SU-DHL-6 (cell line): ENCODE data around the gene CDYL2.

Experiments used
- H2AFZ ChIP-seq: fragments of 200-600 bp; sonication (generic); 2 replicates; pipeline ENCODE4 v1.6.1; 2014; ENCODE audit warnings: low read depth, mild to moderate bottlenecking, moderate library complexity, mixed read lengths, antibody characterized with exemption, low read length; ENCODE audit not compliant: severe bottlenecking
- H3F3A ChIP-seq: fragments of 200-600 bp; shearing (Covaris generic); 2 replicates; pipeline ENCODE4 v1.6.0; 2016; ENCODE audit warnings: antibody characterized with exemption, mild to moderate bottlenecking; ENCODE audit not compliant: insufficient read depth
- H3K27ac ChIP-seq: fragments of 200-600 bp; sonication (generic); 2 replicates; pipeline ENCODE4 v1.5.1; 2016; ENCODE audit warnings: low read depth, mild to moderate bottlenecking, low read length, moderate library complexity, mixed read lengths
- H3K27me3 ChIP-seq: fragments of 200-600 bp; sonication (generic), shearing (Covaris generic); 2 replicates; pipeline ENCODE4 v1.6.0; 2014; ENCODE audit warnings: mild to moderate bottlenecking, low read length
- H3K36me3 ChIP-seq: fragments of 200-600 bp; sonication (generic); 2 replicates; pipeline ENCODE4 v1.6.1; 2014; ENCODE audit warnings: mild to moderate bottlenecking, low read length, mixed read lengths
- H3K4me2 ChIP-seq: fragments of 300-600, 200-600 bp; shearing (Covaris generic), sonication (generic); 2 replicates; pipeline ENCODE4 v1.6.0; 2014; ENCODE audit warnings: low read length, low read depth, mild to moderate bottlenecking; ENCODE audit not compliant: poor library complexity, severe bottlenecking
- H3K4me3 ChIP-seq: fragments of 200-600 bp; sonication (generic); 2 replicates; pipeline ENCODE4 v1.5.1; 2014; ENCODE audit warnings: antibody characterized with exemption, low read length, mild to moderate bottlenecking, mixed read lengths; ENCODE audit not compliant: insufficient read depth, poor library complexity, severe bottlenecking
- H3K79me2 ChIP-seq: fragments of 200-600 bp; sonication (generic); 2 replicates; pipeline ENCODE4 v1.6.1; 2014; ENCODE audit warnings: mild to moderate bottlenecking, low read length, moderate library complexity; ENCODE audit not compliant: insufficient read depth
- H3K9ac ChIP-seq: fragments of 200-600 bp; sonication (generic); 2 replicates; pipeline ENCODE4 v1.7.0; 2014; ENCODE audit warnings: mild to moderate bottlenecking, low read length
- H3K9me2 ChIP-seq: fragments of 200-600 bp; sonication (generic); replicated peaks from 2 replicates; pipeline ENCODE4 v1.6.1; 2014; ENCODE audit warnings: low read length; ENCODE audit not compliant: insufficient read depth
- H3K9me3 ChIP-seq: fragments of 200-600 bp; sonication (generic); 2 replicates; pipeline ENCODE4 v1.6.1; 2014; ENCODE audit warnings: low read length, mixed read lengths; ENCODE audit not compliant: insufficient read depth
- H4K20me1 ChIP-seq: fragments of 200-600 bp; sonication (generic); 2 replicates; pipeline ENCODE4 v1.6.1; 2014; ENCODE audit warnings: low read depth, mild to moderate bottlenecking, antibody characterized with exemption, low read length, moderate library complexity, mixed read lengths
- EZH2phosphoT487 ChIP-seq: fragments of 200-600 bp; sonication (generic), shearing (Covaris generic); conservative IDR thresholded peaks from 2 replicates; pipeline ENCODE4 v1.6.1; 2018; ENCODE audit warnings: mild to moderate bottlenecking, antibody characterized with exemption, low read length, moderate library complexity, mixed read lengths
- TF ChIP-seq, protein P1 (sequence below): fragments of 200-600 bp; sonication (generic); IDR thresholded peaks from one replicate; pipeline ENCODE4 v1.5.1; 2017; ENCODE audit warnings: antibody characterized with exemption, mild to moderate bottlenecking, low read length, moderate library complexity; ENCODE audit not compliant: insufficient read depth, poor library complexity, severe bottlenecking

Gene CDYL2

DNA sequence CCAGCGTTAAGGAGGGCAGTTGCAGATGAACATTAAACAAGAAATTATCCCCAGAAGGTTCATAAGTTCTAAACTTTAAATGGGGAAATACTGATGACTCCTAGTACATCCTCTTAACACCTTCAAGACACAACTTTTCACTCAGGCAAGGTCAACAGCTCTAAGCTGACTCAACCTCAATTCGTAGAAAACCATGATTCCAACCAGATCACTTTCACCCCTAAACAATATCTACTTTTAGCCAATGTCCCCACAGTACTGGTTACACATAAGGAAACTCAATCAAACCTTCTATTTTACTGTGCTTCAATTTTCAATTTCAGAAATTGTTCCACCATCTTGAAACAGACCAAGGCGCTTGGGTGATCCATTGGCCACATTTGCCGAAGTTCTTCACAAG, 2.3 kb downstream of the CDYL2 start:
- Histone ChIP-seq H2AFZ (no peak overlapping the region), H3K36me3 (no peaks in the 10 kb centered on the region), H3K9ac (no peak overlapping the region), H3K4me3 (no peak overlapping the region), H3K9me3 (no peaks in the 10 kb centered on the region), H3F3A (no peaks in the 10 kb centered on the region), H3K4me2 (no peak overlapping the region), H3K27ac (no peak overlapping the region), H3K79me2 (no peaks in the 10 kb centered on the region), H4K20me1 (no peaks in the 10 kb centered on the region), H3K27me3 (no peaks in the 10 kb centered on the region), H3K9me2 (no peaks in the 10 kb centered on the region)
- TF ChIP-seq, protein P1, sequence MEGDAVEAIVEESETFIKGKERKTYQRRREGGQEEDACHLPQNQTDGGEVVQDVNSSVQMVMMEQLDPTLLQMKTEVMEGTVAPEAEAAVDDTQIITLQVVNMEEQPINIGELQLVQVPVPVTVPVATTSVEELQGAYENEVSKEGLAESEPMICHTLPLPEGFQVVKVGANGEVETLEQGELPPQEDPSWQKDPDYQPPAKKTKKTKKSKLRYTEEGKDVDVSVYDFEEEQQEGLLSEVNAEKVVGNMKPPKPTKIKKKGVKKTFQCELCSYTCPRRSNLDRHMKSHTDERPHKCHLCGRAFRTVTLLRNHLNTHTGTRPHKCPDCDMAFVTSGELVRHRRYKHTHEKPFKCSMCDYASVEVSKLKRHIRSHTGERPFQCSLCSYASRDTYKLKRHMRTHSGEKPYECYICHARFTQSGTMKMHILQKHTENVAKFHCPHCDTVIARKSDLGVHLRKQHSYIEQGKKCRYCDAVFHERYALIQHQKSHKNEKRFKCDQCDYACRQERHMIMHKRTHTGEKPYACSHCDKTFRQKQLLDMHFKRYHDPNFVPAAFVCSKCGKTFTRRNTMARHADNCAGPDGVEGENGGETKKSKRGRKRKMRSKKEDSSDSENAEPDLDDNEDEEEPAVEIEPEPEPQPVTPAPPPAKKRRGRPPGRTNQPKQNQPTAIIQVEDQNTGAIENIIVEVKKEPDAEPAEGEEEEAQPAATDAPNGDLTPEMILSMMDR, result no peak
- no peak for TF ChIP-seq EZH2phosphoT487

DNA sequence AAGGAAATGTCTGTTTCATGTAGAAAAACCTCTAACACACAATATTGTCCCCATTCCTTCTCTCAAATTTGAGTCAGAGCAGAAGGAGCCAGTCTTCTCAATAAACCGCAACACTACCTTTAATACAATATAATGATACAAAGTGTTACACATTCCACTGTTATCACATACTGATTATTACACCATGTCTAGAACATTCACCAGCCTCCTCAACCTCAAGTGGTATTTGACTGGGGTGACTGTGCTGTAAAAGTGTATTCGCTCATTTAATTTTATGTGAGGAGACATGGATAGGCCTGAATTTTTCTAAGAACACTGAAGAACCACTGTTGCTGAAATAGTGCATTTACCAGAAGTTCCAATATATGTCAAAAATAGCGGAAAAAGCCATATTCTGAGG, 10.3 kb downstream of the CDYL2 start:
- Histone ChIP-seq H2AFZ (no peak overlapping the region), H3F3A (no peaks in the 10 kb centered on the region), H3K4me2 (no peak overlapping the region), H3K27me3 (no peaks in the 10 kb centered on the region), H3K4me3 (no peak overlapping the region), H3K27ac (no peak overlapping the region), H3K9me3 (no peaks in the 10 kb centered on the region), H3K36me3 (no peaks in the 10 kb centered on the region), H4K20me1 (no peaks in the 10 kb centered on the region), H3K79me2 (no peaks in the 10 kb centered on the region), H3K9me2 (no peaks in the 10 kb centered on the region), H3K9ac (no peak overlapping the region)
- TF ChIP-seq EZH2phosphoT487, result no peak
- TF ChIP-seq, protein P1, result no peak

DNA sequence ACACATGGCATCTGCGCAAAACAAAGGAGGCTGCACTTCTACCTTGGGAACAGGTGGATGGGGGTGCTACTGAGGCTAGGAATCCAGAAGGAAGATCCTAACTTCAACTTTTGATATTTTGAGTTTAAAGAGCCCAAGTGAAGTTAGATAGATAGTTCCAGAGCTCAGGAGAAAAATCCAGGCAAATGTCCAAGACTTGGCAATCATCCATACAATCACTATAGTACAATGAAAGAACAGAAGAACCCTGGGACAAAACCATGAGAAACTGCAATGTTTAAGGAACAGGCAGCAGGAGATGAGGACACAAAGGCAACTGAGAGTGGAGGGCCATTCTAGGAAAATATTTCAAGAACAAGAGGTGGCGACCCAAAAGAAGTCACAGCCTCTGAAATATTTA, 12.4 kb downstream of the CDYL2 start:
- no peaks in the 10 kb centered on the region for H3K79me2 ChIP-seq
- no peaks in the 10 kb centered on the region for H4K20me1 ChIP-seq

More for the DNA sequence above, 12.4 kb downstream of the CDYL2 start:
- H3K27me3 ChIP-seq, result no peaks in the 10 kb centered on the region
- no peaks in the 10 kb centered on the region for H3K9me2 ChIP-seq
- no peak overlapping the region for H2AFZ ChIP-seq
- TF ChIP-seq EZH2phosphoT487, result no peak
- TF ChIP-seq, protein P1, result no peak
- no peaks in the 10 kb centered on the region for H3F3A ChIP-seq
- H3K9me3 ChIP-seq, result no peaks in the 10 kb centered on the region
- H3K4me3 ChIP-seq, result no peak overlapping the region
- H3K9ac ChIP-seq, result no peak overlapping the region
- no peaks in the 10 kb centered on the region for H3K36me3 ChIP-seq
- H3K4me2 ChIP-seq, result no peak overlapping the region
- no peak overlapping the region for H3K27ac ChIP-seq
